ENCODE data around the gene CHRNB1. TPM values are rescaled to one million over a fixed set of nuclear protein-coding genes. Genes with fewer than 3 reads are reported as not detected.
"Not testable (repeated sequence)": the region's sequence is repeated elsewhere in the genome, so short reads cannot be mapped to it uniquely, and the experiment has no call there.

Gene CHRNB1
- total RNA-seq, 1 donor from 2014 or later, result 11.8 TPM

GRCh38 chr17:7478276-7479212 lies 33.7 kb downstream of the CHRNB1 start:
- peak overlapping the region; percentile 94 for H3K4me3 Mint-ChIP-seq (ENCODE audit: unreplicated experiment)
- H3K36me3 Mint-ChIP-seq (ENCODE audit: low read depth, unreplicated experiment), result peaks cover 4% of the 10 kb centered on the region
- TF ChIP-seq, protein P1, sequence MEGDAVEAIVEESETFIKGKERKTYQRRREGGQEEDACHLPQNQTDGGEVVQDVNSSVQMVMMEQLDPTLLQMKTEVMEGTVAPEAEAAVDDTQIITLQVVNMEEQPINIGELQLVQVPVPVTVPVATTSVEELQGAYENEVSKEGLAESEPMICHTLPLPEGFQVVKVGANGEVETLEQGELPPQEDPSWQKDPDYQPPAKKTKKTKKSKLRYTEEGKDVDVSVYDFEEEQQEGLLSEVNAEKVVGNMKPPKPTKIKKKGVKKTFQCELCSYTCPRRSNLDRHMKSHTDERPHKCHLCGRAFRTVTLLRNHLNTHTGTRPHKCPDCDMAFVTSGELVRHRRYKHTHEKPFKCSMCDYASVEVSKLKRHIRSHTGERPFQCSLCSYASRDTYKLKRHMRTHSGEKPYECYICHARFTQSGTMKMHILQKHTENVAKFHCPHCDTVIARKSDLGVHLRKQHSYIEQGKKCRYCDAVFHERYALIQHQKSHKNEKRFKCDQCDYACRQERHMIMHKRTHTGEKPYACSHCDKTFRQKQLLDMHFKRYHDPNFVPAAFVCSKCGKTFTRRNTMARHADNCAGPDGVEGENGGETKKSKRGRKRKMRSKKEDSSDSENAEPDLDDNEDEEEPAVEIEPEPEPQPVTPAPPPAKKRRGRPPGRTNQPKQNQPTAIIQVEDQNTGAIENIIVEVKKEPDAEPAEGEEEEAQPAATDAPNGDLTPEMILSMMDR (IDR thresholded peaks at IDR 0.05; ENCODE audit: unreplicated experiment), result no peak
- H3K27me3 Mint-ChIP-seq (ENCODE audit: unreplicated experiment), result peaks cover 28% of the 10 kb centered on the region
- no peak for DNase-seq (ENCODE audit: low spot score)
- H3K4me1 Mint-ChIP-seq (ENCODE audit: unreplicated experiment), result peaks cover 52% of the 10 kb centered on the region
- peak overlapping the region; percentile 74 for H3K27ac Mint-ChIP-seq (ENCODE audit: unreplicated experiment)
- no peaks in the 10 kb centered on the region for H3K9me3 Mint-ChIP-seq (ENCODE audit: unreplicated experiment)

DNA sequence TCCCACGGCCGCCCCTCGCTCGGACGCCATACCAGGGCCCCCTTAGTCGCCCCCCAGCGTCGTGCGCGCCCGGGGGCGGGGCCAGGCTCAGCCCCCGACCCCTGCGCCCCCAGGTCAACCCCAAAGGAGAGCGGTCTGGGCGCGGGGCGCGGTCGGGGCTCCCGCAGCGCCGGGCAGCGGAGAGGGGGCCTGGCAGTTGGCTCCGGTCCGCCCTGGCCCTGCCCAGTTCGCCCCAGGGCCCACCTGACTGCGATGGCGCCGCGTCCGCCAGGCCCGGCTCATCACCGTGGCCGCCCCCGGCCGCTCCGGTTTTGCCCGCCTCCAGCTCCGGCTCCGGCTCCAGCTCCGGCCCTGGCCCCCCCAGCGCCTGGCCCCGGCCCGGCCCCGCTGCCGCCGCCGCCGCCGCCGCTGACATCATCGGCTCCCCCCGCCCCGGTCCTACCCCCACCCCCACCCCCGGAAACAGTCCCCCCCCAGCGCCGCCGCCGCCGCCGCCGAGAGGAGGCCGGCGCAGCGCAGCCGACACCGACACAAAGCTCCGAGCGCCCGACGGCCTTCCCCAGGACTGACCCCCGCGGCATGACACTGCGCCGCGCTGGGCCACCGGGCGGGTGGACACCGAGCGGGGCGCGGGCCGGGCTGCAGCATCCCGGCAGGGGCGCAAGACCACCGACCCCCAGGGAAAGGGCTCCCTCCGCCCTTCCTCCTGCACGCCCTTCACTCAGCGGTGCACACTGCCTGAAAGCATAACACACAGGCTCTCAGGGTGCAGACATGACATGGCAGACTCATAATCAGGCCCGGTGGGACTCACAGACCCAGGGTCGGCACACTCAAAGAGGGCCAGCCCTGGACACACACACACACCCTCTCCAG lies 34.6 kb downstream of the CHRNB1 start, which contains the start of gene ZBTB4:
Gene ZBTB4, minus strand, starts transcription at position 419 of the 876 bp plus-strand sequence. CDS start 12,830 bp downstream, outside the sequence.
- Mint-ChIP-seq H3K9me3 (ENCODE audit: unreplicated experiment) (no peaks in the 10 kb centered on the region), H3K36me3 (ENCODE audit: low read depth, unreplicated experiment) (peaks cover 4% of the 10 kb centered on the region)
- TF ChIP-seq, protein P1 (IDR thresholded peaks at IDR 0.05; ENCODE audit: unreplicated experiment), result no peak

GRCh38 chr17:7480089-7480384 lies 35.2 kb downstream of the CHRNB1 start:
- Mint-ChIP-seq H3K4me1 (ENCODE audit: unreplicated experiment) (peaks cover 56% of the 10 kb centered on the region), H3K36me3 (ENCODE audit: low read depth, unreplicated experiment) (peaks cover 4% of the 10 kb centered on the region), H3K4me3 (ENCODE audit: unreplicated experiment) (peak overlapping the region; percentile 99), H3K27me3 (ENCODE audit: unreplicated experiment) (peaks cover 30% of the 10 kb centered on the region), H3K9me3 (ENCODE audit: unreplicated experiment) (no peaks in the 10 kb centered on the region), H3K27ac (ENCODE audit: unreplicated experiment) (peak overlapping the region; percentile 97)
- TF ChIP-seq, protein P1 (IDR thresholded peaks at IDR 0.05; ENCODE audit: unreplicated experiment), result no peak
- no peak for DNase-seq (ENCODE audit: low spot score)

More for the DNA sequence above, 34.6 kb downstream of the CHRNB1 start, which contains the start of gene ZBTB4:
- Mint-ChIP-seq H3K27me3 (ENCODE audit: unreplicated experiment) (peaks cover 31% of the 10 kb centered on the region), H3K4me3 (ENCODE audit: unreplicated experiment) (peak within 1 kb of the TSS; percentile 99), H3K4me1 (ENCODE audit: unreplicated experiment) (peaks cover 53% of the 10 kb centered on the region), H3K27ac (ENCODE audit: unreplicated experiment) (peak within 1 kb of the TSS; percentile 97)
- DNase-seq (ENCODE audit: low spot score), result peak; percentile 30

DNA sequence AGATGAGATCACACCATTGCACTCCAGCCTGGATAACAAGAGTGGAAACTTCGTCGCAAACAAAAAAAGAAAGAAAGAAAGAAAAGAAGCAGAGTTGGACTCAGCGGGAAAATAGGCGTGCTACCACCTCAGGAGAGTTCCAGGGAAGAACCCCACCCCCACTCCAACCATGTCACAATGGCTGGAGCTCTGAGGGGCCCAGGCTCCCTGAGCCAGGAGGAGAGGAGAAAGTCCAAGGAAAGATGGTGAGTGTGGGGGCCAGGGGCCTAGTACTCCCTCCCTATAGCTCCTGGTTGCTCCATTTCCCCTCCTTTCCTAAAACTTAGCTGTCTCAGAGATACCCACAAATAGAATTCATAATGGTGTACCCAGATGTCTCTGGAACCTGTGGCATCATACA lies 36.4 kb downstream of the CHRNB1 start, which contains the start of gene SLC35G6:
Gene SLC35G6, plus strand, starts transcription at position 172 of the 400 bp plus-strand sequence. Its CDS starts 71 bp downstream, at position 243.
- Mint-ChIP-seq H3K4me3 (ENCODE audit: unreplicated experiment) (peak within 1 kb of the TSS; percentile 78), H3K27ac (ENCODE audit: unreplicated experiment) (peak within 1 kb of the TSS; percentile 97), H3K4me1 (ENCODE audit: unreplicated experiment) (peaks cover 61% of the 10 kb centered on the region), H3K27me3 (ENCODE audit: unreplicated experiment) (peaks cover 30% of the 10 kb centered on the region)
- not testable (repeated sequence) for H3K36me3 Mint-ChIP-seq (ENCODE audit: low read depth, unreplicated experiment); H3K9me3 Mint-ChIP-seq (ENCODE audit: unreplicated experiment); DNase-seq (ENCODE audit: low spot score)

- H3K9me3 Mint-ChIP-seq (ENCODE audit: unreplicated experiment); DNase-seq (ENCODE audit: low spot score); H3K36me3 Mint-ChIP-seq (ENCODE audit: low read depth, unreplicated experiment): not testable (repeated sequence)
- peak overlapping the region; percentile 98 for H3K4me3 Mint-ChIP-seq (ENCODE audit: unreplicated experiment)
- peaks cover 30% of the 10 kb centered on the region for H3K27me3 Mint-ChIP-seq (ENCODE audit: unreplicated experiment)
- peaks cover 59% of the 10 kb centered on the region for H3K4me1 Mint-ChIP-seq (ENCODE audit: unreplicated experiment)
- H3K27ac Mint-ChIP-seq (ENCODE audit: unreplicated experiment), result peak overlapping the region; percentile 99
These were observed 37.2 kb downstream of the CHRNB1 start for GRCh38 chr17:7481842-7482741.

GRCh38 chr17:7482742-7483088 lies 37.9 kb downstream of the CHRNB1 start:
- H3K9me3 Mint-ChIP-seq (ENCODE audit: unreplicated experiment); H3K36me3 Mint-ChIP-seq (ENCODE audit: low read depth, unreplicated experiment); DNase-seq (ENCODE audit: low spot score): not testable (repeated sequence)
- Mint-ChIP-seq H3K27me3 (ENCODE audit: unreplicated experiment) (peaks cover 31% of the 10 kb centered on the region), H3K27ac (ENCODE audit: unreplicated experiment) (peak overlapping the region; percentile 99), H3K4me3 (ENCODE audit: unreplicated experiment) (peak overlapping the region; percentile 98), H3K4me1 (ENCODE audit: unreplicated experiment) (peaks cover 61% of the 10 kb centered on the region)

Data from endothelial cell (in vitro differentiated cells).